ENCODE data around the gene LRRTM3.

Gene LRRTM3

GRCh38 chr10:66925896-66926715, at the start of gene LRRTM3:
Gene LRRTM3, plus strand, starts transcription at chr10:66926036.
- TF ChIP-seq CTCF (conservative IDR thresholded peaks at IDR 0.05; ENCODE audit: control insufficient read depth, insufficient read depth, low read depth, low read length), result peak; percentile 50
- no peak within 1 kb of the TSS for H3K4me3 ChIP-seq (ENCODE audit: control insufficient read depth, low read depth, low read length)
- DNase-seq (ENCODE audit: low read depth), result peak; percentile 38

- TF ChIP-seq CTCF (conservative IDR thresholded peaks at IDR 0.05; ENCODE audit: control insufficient read depth, insufficient read depth, low read depth, low read length), result no peak
- DNase-seq (ENCODE audit: low read depth), result no peak
- no peak overlapping the region for H3K4me3 ChIP-seq (ENCODE audit: control insufficient read depth, low read depth, low read length)
Observed at GRCh38 chr10:66877361-66877760, 48.5 kb upstream of the LRRTM3 start.

GRCh38 chr10:66880292-66880691, 45.5 kb upstream of the LRRTM3 start:
- no peak overlapping the region for H3K4me3 ChIP-seq (ENCODE audit: control insufficient read depth, low read depth, low read length)
- no peak for TF ChIP-seq CTCF (conservative IDR thresholded peaks at IDR 0.05; ENCODE audit: control insufficient read depth, insufficient read depth, low read depth, low read length)
- no peak for DNase-seq (ENCODE audit: low read depth)

GRCh38 chr10:66880826-66881225, 45.0 kb upstream of the LRRTM3 start:
- no peak for TF ChIP-seq CTCF (conservative IDR thresholded peaks at IDR 0.05; ENCODE audit: control insufficient read depth, insufficient read depth, low read depth, low read length)
- no peak overlapping the region for H3K4me3 ChIP-seq (ENCODE audit: control insufficient read depth, low read depth, low read length)
- no peak for DNase-seq (ENCODE audit: low read depth)

- TF ChIP-seq CTCF (conservative IDR thresholded peaks at IDR 0.05; ENCODE audit: control insufficient read depth, insufficient read depth, low read depth, low read length), result no peak
- H3K4me3 ChIP-seq (ENCODE audit: control insufficient read depth, low read depth, low read length), result no peak overlapping the region
- no peak for DNase-seq (ENCODE audit: low read depth)
Observed at GRCh38 chr10:66881814-66882213, 44.0 kb upstream of the LRRTM3 start.

- H3K4me3 ChIP-seq (ENCODE audit: control insufficient read depth, low read depth, low read length), result no peak overlapping the region
- TF ChIP-seq CTCF (conservative IDR thresholded peaks at IDR 0.05; ENCODE audit: control insufficient read depth, insufficient read depth, low read depth, low read length), result no peak
- no peak for DNase-seq (ENCODE audit: low read depth)
Observed at GRCh38 chr10:66882271-66882670, 43.6 kb upstream of the LRRTM3 start.
